Testis (tissue), 3 donors: ENCODE results near the gene CNTN4. TPM values are rescaled to one million over a fixed set of nuclear protein-coding genes. Genes with fewer than 3 reads are reported as not detected.

Experiments
- DNase-seq: peaks from one replicate; pipeline ENCODE4 v3.0.0-alpha.2; 2019
- H3K27ac ChIP-seq, 2 donors: fragments of 200-600 bp; sonication (generic); one replicate each; pipeline ENCODE4 v1.5.1; 2019
- H3K27me3 ChIP-seq: fragments of 200-600 bp; sonication (generic); one replicate; pipeline ENCODE4 v1.5.1; 2019
- H3K36me3 ChIP-seq: fragments of 200-600 bp; sonication (generic); one replicate; pipeline ENCODE4 v1.5.1; 2017; ENCODE audit warnings: low read depth; ENCODE audit errors: missing control alignments
- H3K4me1 ChIP-seq: fragments of 200-600 bp; sonication (generic); one replicate; pipeline ENCODE4 v1.5.1; 2019
- H3K4me3 ChIP-seq, 2 donors: fragments of 200-600 bp; sonication (generic); one replicate each; pipeline ENCODE4 v1.5.1; 2017 to 2019
- H3K9me3 ChIP-seq: fragments of 200-600 bp; sonication (generic); one replicate; pipeline ENCODE4 v1.5.1; 2017
- POLR2A ChIP-seq: fragments of 450-650 bp; IDR thresholded peaks from one replicate; pipeline ENCODE4 v1.6.1; 2017; ENCODE audit warnings: antibody characterized with exemption, mild to moderate bottlenecking, moderate library complexity
- WGBS, 2 donors: methylation state at CpG; one replicate each; pipeline ENCODE4 v1.1.5; 2018; 5-methylcytosine and 5-hydroxymethylcytosine counted together
- intact Hi-C: fragments of 100-400 bp; cut with DNase I; formaldehyde crosslinking; loops from one replicate; pipeline ENCODE4 v1.15.1; 2023; ENCODE audit warnings: low total_unique reads
- polyA plus RNA-seq: library from polyadenylated mRNA; stranded (reverse); fragments of 350-450 nt; fragmentation: Illumina TruSeq; extraction: RNeasy Lipid Tissue Mini Kit (QIAGEN cat#74804); gene quantifications from one replicate; pipeline ENCODE4 v1.2.3, GENCODE V29; 2014; ENCODE audit warnings: low read depth, low replicate concordance; ENCODE audit not compliant: insufficient read depth
- total RNA-seq, 2 donors: library from RNA; depleted of rRNA; stranded (reverse); fragments of >200 nt; gene quantifications; one replicate each; pipeline ENCODE4 v1.2.3, GENCODE V29; 2016
- TF ChIP-seq, protein P1 (sequence below), 3 experiments: fragments of 450-650 bp in 2 of 3; fragments of 200-600 bp in 1 of 3; sonication (generic) in 1 of 3; IDR thresholded peaks; one replicate each; pipeline ENCODE4 v1.5.1; 2016 to 2019; ENCODE audit warnings: antibody characterized with exemption in 3 of 3, mild to moderate bottlenecking in 2 of 3, moderate library complexity in 1 of 3

Gene CNTN4
- total and polyA plus RNA-seq, 3 donors from 2014 or later, result 10.4 to 37.7 (median 19.6) TPM

DNA sequence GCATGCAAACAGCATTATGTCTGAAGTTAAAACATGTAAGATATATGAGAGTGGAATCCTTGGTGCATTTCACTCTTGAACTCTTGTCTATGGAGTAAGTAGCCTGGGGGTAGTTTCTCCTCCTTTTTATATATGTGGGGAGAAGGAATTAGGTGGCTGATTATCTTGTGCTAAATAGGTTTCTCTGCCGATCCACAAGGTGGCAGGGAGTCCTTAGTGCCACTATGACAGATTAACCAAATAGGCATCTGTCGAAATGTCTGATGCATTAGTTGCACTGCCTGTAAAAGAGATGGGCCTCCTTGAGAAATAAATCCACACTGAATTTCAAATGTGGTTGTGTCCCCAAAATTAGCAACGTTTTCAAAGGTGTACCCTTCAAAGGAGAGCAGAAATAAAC lies 170.1 kb downstream of the CNTN4 start:
- Histone ChIP-seq H3K9me3 (no peaks in the 10 kb centered on the region), H3K4me1 (no peaks in the 10 kb centered on the region), H3K4me3 (no peak overlapping the region), H3K27ac (no peak overlapping the region), H3K27me3 (no peaks in the 10 kb centered on the region), H3K36me3 (no peaks in the 10 kb centered on the region)
- intact Hi-C loops, result no loop called here
- WGBS, 2 donors, result 63 to 67% methylated on average over 3 of the region's 3 CpGs
- TF ChIP-seq, protein P1, sequence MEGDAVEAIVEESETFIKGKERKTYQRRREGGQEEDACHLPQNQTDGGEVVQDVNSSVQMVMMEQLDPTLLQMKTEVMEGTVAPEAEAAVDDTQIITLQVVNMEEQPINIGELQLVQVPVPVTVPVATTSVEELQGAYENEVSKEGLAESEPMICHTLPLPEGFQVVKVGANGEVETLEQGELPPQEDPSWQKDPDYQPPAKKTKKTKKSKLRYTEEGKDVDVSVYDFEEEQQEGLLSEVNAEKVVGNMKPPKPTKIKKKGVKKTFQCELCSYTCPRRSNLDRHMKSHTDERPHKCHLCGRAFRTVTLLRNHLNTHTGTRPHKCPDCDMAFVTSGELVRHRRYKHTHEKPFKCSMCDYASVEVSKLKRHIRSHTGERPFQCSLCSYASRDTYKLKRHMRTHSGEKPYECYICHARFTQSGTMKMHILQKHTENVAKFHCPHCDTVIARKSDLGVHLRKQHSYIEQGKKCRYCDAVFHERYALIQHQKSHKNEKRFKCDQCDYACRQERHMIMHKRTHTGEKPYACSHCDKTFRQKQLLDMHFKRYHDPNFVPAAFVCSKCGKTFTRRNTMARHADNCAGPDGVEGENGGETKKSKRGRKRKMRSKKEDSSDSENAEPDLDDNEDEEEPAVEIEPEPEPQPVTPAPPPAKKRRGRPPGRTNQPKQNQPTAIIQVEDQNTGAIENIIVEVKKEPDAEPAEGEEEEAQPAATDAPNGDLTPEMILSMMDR (IDR thresholded peaks at IDR 0.05), result no peak
- no peak for TF ChIP-seq POLR2A
- no peak for DNase-seq

DNA sequence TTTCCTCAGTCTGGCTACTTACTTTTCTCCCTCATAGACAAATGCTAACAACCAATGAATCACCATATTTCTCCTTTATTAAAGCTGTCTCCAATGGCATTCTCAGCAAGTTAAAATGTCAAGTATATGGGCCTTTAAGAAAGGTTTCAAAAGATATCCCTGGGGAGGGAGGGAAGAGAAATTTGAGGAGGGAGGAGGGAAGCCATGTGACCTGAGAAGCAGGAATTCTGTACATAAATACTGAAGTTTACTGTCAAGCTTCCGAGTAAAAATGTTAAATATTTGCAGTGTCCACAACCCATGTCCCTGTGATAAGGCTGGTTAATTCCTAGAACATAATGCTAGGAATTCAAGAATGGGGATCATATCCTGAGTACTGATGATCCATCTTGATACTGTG lies 175.9 kb downstream of the CNTN4 start:
- H3K27me3 ChIP-seq, result no peaks in the 10 kb centered on the region
- intact Hi-C loops, result no loop called here
- H3K27ac ChIP-seq, result no peak overlapping the region
- H3K9me3 ChIP-seq, result no peaks in the 10 kb centered on the region
- no peaks in the 10 kb centered on the region for H3K36me3 ChIP-seq
- no peak for DNase-seq
- 20 to 27% methylated on average over 1 of the region's 1 CpG for WGBS, 2 donors
- no peaks in the 10 kb centered on the region for H3K4me1 ChIP-seq
- TF ChIP-seq, protein P1 (IDR thresholded peaks at IDR 0.05), result no peak
- no peak for TF ChIP-seq POLR2A
- H3K4me3 ChIP-seq, result no peak overlapping the region

DNA sequence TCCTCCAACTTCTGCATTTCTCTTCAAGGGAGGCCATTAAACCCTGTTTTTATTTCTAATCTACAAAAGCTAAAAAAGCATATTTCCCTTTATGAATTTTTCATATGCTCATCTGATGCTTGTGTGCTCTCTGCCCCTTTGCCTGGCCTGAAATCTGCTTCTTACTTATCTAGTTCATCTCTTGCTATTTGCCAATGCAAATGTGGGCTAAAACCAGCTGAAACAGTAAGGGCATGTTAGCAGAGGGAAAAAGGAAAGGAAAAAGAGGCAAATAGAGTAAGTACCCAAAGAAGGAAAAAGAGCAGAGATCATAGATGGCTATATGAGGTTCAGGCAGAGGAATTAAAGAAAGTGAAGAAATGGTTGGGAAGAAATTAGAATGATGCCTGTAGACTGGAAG lies 185.2 kb downstream of the CNTN4 start:
- no peak for DNase-seq
- H3K36me3 ChIP-seq, result no peaks in the 10 kb centered on the region
- no peaks in the 10 kb centered on the region for H3K4me1 ChIP-seq
- H3K27ac ChIP-seq, result no peak overlapping the region
- no peaks in the 10 kb centered on the region for H3K9me3 ChIP-seq
- H3K27me3 ChIP-seq, result no peaks in the 10 kb centered on the region
- H3K4me3 ChIP-seq, result no peak overlapping the region
- TF ChIP-seq, protein P1 (IDR thresholded peaks at IDR 0.05), result no peak
- TF ChIP-seq POLR2A, result no peak
- intact Hi-C loops, result no loop called here

DNA sequence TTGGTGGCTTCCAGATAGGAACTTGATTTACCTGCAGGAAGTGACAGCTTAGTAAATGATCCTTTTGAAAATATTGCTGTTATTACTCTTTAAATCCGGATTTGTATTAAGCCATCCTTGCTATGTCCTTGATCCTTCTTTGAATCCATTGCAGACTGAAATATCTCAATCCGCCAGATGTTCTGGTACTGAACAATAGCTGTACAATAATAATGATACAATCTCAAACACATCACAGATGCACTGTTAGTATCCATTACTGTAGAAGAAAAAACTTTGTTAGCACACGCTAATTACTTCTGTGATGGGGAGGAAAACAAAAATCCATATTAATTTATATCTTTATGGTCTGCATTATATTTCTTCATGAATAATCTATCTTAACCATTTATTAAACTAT lies 202.3 kb downstream of the CNTN4 start:
- TF ChIP-seq POLR2A, result no peak
- TF ChIP-seq, protein P1 (IDR thresholded peaks at IDR 0.05), result no peak
- intact Hi-C loops, result no loop called here
- WGBS, 2 donors, result 82 to 90% methylated on average over 3 of the region's 3 CpGs

DNA sequence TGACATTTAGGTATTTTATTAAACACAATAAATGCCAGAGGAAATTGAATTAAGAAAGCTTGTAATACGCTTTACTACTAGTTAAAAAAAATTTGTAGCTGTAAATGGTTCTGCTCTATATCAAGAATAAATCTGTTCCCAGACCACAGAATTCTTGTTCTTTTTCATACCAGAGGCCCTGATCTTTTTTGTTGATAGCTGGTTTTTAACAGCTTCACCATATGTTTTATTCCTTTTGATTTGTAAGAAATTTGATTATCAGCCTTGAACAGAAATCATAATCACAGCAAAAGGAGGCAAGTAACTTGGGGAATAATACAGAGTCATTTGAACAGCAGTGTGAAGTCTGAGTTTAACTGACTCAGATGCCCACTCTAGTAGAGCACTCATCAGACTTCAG lies 202.7 kb downstream of the CNTN4 start:
- Histone ChIP-seq H3K9me3 (no peaks in the 10 kb centered on the region), H3K27me3 (no peaks in the 10 kb centered on the region), H3K4me1 (no peaks in the 10 kb centered on the region), H3K4me3 (no peak overlapping the region), H3K36me3 (no peaks in the 10 kb centered on the region), H3K27ac (no peak overlapping the region)
- TF ChIP-seq, protein P1 (IDR thresholded peaks at IDR 0.05), result no peak
- TF ChIP-seq POLR2A, result no peak
- intact Hi-C loops, result no loop called here
- DNase-seq, result no peak
- WGBS, 2 donors, result 91 to 93% methylated on average over 1 of the region's 1 CpG

More for the DNA sequence above, 202.3 kb downstream of the CNTN4 start:
- Histone ChIP-seq H3K4me3 (no peak overlapping the region), H3K4me1 (no peaks in the 10 kb centered on the region), H3K27ac (no peak overlapping the region), H3K27me3 (no peaks in the 10 kb centered on the region), H3K9me3 (no peaks in the 10 kb centered on the region), H3K36me3 (no peaks in the 10 kb centered on the region)
- DNase-seq, result no peak
